ENCODE measurements around the gene ABHD2. TPM values are rescaled to one million over a fixed set of nuclear protein-coding genes. Genes with fewer than 3 reads are reported as not detected.

Gene ABHD2
- total RNA-seq, 1 experiment from 2014 or later = 15.6 TPM

DNA sequence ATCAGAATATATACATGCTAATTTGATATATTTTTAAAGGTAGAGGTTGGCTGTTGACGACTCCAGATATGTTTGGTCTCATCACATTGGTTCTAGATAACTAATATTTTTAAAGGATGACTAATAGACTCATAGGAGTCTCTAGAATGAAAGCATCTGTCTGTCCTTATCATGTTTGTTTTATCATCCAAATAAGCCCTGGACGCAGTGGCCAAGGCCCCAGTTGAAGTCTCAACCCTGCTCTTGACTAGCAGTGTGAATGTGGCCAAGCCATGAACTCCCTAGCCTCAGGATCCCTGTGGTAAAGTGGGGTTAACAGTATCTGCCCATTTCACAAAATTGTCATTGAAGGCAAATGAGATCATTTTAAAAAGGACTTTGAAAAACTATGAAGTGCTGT, 53.6 kb downstream of the ABHD2 start:
- H3K27ac ChIP-seq (ENCODE audit: insufficient read length, low read depth, low read length) = no peak overlapping the region
- H3T11ph ChIP-seq (ENCODE audit: low read length) = no peak overlapping the region
- no peak overlapping the region for H3K9ac ChIP-seq (ENCODE audit: extremely low read depth, insufficient read length, low read length)
- no peak overlapping the region for H2AK5ac ChIP-seq (ENCODE audit: insufficient read length, low read length)
- no peaks in the 10 kb centered on the region for H3K9me3 ChIP-seq (ENCODE audit: control insufficient read depth, low read depth, low read length)
- Mint-ChIP-seq H3K4me1 (peaks cover 6 to 8% of the 10 kb centered on the region in 2 experiments), H3K4me3 (no peak overlapping the region), H3K27ac (no peak overlapping the region), H3K9me3 (no peaks in the 10 kb centered on the region), H3K27me3 (ENCODE audit: low read depth) (no peaks in the 10 kb centered on the region), H3K36me3 (ENCODE audit: insufficient read depth in 1 of 3, low read depth in 3 of 3) (no peaks in the 10 kb centered on the region; a peak in 1 of 7 replicates)
- H3K79me1 ChIP-seq (ENCODE audit: insufficient read depth, low read depth, low read length, poor library complexity, severe bottlenecking) = no peaks in the 10 kb centered on the region
- no peak overlapping the region for H3K18ac ChIP-seq (ENCODE audit: insufficient read length, low read depth, low read length)
- H2BK20ac ChIP-seq (ENCODE audit: low read depth, low read length, poor library complexity, severe bottlenecking) = no peak overlapping the region
- no CpG with 5 or more reads among the region's 2 CpGs for WGBS (ENCODE audit: extremely low coverage, insufficient read length, low lambda C conversion rate)
- H3K4me1 ChIP-seq (ENCODE audit: insufficient read depth, low read length) = no peaks in the 10 kb centered on the region
- H4K20me1 ChIP-seq (ENCODE audit: control insufficient read depth, insufficient read depth, insufficient read length) = no peaks in the 10 kb centered on the region
- H2BK120ac ChIP-seq (ENCODE audit: low read depth, low read length, poor library complexity, severe bottlenecking) = no peak overlapping the region
- H4K5ac ChIP-seq (ENCODE audit: insufficient read length, low read depth, low read length) = no peak overlapping the region
- H2BK5ac ChIP-seq (ENCODE audit: insufficient read length, low read length) = no peak overlapping the region
- H3K4me2 ChIP-seq (ENCODE audit: insufficient read depth, insufficient read length, low read length) = no peak overlapping the region
- H4K91ac ChIP-seq (ENCODE audit: insufficient read length, low read depth, low read length) = no peak overlapping the region
- no peak overlapping the region for H4K8ac ChIP-seq (replicated peaks; ENCODE audit: insufficient read length, low read depth, low read length)
- H2BK15ac ChIP-seq (ENCODE audit: low read depth, low read length) = no peak overlapping the region
- H3K79me2 ChIP-seq (ENCODE audit: insufficient read depth, low read length) = no peaks in the 10 kb centered on the region
- no peak overlapping the region for H2BK12ac ChIP-seq (ENCODE audit: insufficient read length, low read depth, low read length)
- DNase-seq = no peak
- H3K27me3 ChIP-seq (ENCODE audit: insufficient read depth, low read length) = no peaks in the 10 kb centered on the region
- no peak overlapping the region for H2AFZ ChIP-seq (ENCODE audit: low read length)
- no peaks in the 10 kb centered on the region for H3K23me2 ChIP-seq (ENCODE audit: insufficient read length, low read depth, low read length, poor library complexity, severe bottlenecking)
- H3K4ac ChIP-seq (ENCODE audit: low read depth, low read length) = no peak overlapping the region
- TF ChIP-seq, protein P1, sequence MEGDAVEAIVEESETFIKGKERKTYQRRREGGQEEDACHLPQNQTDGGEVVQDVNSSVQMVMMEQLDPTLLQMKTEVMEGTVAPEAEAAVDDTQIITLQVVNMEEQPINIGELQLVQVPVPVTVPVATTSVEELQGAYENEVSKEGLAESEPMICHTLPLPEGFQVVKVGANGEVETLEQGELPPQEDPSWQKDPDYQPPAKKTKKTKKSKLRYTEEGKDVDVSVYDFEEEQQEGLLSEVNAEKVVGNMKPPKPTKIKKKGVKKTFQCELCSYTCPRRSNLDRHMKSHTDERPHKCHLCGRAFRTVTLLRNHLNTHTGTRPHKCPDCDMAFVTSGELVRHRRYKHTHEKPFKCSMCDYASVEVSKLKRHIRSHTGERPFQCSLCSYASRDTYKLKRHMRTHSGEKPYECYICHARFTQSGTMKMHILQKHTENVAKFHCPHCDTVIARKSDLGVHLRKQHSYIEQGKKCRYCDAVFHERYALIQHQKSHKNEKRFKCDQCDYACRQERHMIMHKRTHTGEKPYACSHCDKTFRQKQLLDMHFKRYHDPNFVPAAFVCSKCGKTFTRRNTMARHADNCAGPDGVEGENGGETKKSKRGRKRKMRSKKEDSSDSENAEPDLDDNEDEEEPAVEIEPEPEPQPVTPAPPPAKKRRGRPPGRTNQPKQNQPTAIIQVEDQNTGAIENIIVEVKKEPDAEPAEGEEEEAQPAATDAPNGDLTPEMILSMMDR (conservative IDR thresholded peaks at IDR 0.05) = no peak
- H3K14ac ChIP-seq (ENCODE audit: insufficient read depth, low read length) = no peak overlapping the region
- no peak overlapping the region for H3K56ac ChIP-seq (ENCODE audit: insufficient read length, low read depth, low read length)
- no peak overlapping the region for H3K23ac ChIP-seq (ENCODE audit: insufficient read length, low read depth, low read length)
